Stimulated activated CD4-positive, alpha-beta T cell treated with anti-CD3 and anti-CD28 coated beads, Interleukin-15, amount 100 ng/mL, for 1 hour (primary cell): ENCODE measurements around the gene FBLN7.

Experiments used
- DNase-seq, 2 donors: peaks; one replicate each; pipeline ENCODE4 v3.0.0-alpha.2; 2020; ENCODE audit warnings: low read depth in 1 of 2, low spot score in 1 of 2

FBLN7 gene

DNA sequence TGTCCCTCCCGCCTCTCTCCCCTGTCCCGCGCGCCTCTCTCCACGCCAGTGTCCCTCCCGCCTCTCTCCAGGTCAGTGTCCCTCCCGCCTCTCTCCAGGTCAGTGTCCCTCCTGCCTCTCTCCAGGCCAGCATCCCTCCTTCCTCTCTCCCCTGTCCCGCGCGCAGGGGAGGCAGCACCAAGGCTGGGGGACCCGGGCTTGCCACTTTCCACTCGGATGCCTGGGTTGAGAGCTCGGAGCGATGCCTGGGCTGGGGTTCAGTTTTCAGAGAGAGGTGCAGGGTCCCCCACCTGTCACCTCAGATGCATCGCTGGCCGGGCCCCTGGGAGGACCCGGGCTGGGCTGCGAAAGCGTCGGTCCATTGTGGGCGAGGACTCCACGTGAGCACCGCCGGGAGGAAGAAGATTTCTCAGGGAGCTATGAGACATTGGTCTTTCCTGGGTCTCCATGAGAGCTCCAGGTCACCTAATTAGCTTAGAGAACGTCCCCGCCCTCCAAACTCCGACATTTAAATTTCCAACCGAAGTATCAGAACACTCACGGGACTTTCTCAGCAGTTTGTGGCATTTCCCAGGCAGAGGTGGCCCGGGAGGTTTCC, 2.1 kb downstream of the FBLN7 start:
- DNase-seq = no peak

DNA sequence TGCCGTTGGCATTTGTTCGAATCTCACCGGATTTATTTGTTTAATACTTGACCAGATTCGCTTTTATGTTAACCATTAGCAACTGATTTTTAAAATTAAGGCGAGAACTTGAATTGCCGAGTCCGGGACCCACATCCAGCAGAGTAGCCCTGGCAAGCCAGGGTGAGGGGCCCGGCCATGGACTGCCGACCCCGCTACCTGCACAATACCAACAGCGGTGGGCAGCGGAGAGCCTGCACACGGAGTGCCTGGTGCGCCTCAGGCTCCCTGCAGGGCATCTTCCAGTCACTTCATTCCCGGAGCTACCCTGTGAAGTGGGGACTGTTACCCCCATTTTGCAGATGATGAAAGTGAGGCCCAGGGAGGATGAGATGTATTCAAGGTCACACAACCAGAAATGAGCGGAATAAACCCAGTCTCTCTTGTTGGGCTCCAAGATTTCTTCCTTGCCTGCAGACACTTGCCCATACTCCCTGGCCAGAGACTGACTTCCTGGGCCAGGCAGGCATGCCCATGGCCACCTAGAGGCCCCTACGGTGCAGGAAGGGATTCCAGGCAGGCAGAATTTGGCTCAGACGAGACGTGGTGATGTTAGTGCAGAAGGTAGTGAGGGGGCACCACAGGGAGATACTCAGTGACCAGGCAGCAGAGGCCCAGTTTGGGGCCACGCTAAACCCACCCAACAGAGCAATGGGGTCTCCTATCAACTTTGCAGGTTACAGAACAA, 2.9 kb downstream of the FBLN7 start:
- DNase-seq = no peak

GRCh38 chr2:112141626-112142007, 3.4 kb downstream of the FBLN7 start:
- DNase-seq = no peak

DNA sequence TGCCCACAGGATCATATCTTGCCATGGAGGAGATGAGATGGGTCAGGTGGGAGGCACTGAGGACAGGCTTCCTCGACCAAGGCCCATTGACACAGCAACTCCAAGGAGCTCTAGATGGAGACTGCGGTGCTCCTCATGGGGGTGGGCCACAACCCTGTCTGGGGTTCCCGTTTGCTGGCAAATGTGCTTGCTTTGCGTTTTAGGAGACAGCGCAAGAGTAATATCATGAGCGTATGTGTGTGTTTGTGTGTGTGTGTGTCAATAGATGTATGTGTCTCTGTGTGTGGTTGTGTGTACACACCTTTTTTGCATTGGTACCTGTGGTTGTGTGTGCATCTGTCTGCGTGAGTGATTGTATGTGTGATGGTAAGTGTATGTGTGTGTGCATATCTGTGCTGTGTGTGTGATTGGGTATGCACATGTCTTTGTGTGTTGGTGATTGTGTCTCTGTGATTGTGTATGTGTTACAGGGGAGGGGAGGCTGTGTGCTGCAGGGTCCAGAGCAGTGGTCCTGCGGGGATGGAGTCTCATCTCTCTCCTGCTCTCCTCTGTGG, 4.4 kb downstream of the FBLN7 start:
- no peak for DNase-seq

DNA sequence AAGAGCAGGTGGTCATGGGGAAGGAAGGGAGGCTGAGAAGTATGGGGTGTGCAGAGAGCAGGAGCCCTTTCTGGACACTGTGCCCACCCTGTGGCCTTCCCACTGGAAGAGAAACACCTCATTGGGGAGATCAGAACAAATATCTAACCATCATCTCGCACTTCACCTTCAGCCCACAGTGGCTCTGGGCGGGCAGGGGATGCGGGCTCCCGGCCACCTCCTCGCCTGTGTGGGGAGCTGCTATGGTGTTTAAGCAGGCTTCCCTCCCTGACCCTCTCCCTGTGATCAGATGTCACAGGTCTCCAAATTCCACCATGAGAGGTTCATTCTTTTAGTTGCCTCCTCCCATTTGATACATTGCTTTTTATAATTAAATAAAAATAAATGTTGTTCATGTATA, 5.0 kb downstream of the FBLN7 start:
- DNase-seq = no peak

DNA sequence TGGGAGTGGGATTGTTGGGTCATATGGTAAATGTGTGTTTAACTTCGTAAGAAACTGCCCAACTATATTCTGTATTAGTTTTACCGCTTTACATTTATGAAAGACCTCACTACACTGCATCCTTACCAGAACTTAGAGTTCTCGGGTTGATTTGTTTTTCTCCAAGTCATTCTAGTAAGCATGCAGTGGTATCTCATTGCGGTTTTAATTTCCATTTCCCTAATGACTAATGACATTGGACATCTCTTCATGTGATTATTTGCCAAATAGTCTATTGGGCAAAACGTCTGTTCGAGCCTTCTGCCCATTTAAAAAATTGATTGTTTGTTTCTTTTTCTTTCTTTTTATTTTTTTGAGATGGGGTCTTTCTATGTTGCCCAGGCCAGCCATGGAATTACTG, 6.8 kb downstream of the FBLN7 start:
- no peak for DNase-seq

DNA sequence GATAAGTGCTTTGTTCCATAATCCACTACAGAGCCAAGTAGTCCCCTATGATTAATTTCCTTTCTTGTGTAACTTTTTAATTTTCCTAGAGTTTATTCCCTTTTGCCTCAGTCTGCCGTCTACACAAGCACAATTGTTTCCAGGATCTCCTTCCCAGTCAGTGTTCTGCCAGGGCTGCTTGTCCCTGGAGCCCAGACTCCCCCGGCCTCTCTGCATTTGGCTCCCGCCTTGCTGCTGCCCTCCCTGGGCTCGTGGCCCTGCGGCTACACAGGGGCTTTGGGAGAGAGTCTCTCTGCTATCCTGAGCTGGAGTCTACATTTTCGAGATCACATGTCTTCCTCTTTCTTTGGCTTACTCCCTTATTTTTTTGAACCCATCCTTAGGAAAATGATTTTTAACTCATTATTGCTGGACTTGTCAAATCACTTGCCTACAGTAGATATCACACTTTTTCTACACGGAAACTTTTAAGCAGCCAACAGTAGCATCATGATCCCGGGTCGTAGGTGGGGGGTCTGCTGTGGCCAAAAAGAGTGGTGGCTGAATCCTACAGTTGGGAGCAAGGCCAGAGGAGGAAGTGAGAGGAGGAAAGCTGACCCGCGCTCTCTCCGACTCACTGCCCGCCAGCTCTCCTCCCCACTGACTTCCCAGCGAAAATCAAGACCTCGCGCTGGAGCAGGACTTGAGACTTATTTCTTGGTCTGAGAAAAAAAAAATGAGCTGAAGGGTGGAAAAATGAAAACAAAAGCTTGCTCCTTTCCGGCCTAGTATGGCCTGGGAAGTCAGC, 9.4 kb downstream of the FBLN7 start:
- no peak for DNase-seq

- DNase-seq = no peak
These were observed 10.3 kb downstream of the FBLN7 start for GRCh38 chr2:112148477-112148876.

DNA sequence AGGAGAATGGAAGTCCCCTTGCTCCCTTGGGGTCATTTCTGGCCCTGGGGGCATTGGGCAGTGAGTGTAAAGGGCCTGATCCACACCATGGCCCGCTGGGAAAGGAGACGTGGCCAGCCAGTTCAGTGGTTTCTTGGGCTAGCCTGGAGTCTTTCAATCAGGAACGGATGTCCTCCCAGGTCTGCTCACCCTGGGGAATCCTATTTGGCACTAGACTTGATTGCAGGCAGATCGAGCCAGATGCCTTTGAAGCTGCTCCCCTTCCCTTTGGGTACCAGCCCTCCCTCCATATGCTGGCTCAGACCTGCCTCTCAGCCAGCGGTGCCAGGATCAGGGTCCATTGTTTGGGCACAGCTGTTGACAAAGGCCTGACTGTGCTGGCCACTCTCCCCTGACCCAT, 11.0 kb downstream of the FBLN7 start:
- DNase-seq = no peak

DNA sequence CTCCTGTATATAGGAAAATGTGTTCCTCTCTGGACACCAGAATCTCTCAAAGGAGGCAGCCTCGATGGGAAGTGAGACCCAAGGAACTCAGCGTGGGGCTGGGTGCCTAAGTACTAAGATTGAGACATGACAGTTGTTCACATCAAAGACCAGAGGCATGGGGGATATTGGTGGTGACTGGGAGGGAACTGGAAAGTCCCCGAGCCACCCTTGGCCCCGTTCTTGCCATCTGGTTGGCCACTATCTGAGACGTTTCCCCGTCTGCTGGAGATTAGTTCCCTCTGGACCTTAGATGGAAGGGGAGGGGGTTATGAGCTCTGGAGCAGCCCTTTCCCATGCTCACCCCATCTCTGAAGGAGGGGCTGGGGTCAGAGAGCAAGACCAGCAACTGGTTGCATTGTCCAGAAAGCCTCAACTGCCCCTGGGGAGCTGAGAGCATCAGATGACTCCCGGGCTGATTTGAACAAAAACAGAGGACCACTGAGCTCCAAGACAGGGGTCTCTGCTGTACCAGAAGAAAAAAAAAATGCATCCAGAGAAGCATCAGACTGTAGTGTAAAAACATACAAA, 11.8 kb downstream of the FBLN7 start:
- DNase-seq = no peak

DNA sequence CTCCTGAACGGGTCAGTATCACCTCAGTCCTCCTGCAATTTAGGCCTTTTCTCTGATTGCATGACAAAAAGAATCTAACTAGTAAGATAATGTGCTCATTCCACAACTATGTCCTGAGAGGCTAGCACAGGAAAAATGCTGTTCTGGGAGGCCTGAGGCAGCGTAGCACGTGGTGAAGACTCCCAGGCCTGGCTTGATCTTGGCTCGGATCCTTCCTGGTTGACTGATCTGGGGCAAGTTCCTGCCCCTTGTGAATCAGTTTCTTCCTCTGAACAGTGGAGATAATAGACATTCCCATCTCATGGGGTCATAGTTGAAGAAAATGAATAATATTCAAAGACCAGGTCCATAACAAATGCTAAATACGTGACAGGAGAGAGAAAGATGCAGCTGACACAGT, 12.3 kb downstream of the FBLN7 start:
- no peak for DNase-seq

DNA sequence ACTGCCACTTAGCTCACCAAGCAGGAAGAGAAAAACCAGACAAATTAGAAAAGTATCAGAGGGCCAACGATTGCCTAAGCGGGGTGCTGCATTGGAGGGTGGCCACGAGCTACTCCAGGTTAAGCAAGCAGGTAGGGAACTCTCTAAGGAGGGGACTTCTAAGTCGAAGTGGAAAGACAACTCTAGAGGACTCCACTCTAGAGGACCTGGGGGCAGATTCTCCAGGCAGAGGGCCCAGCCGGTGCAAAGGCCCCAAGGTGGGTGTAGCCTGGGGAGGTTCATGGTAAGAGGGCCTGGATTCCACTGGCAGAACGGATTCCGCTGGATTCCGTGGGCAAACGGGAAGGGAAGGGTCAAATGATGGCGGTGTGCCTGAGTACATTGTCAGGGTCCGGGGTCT, 12.7 kb downstream of the FBLN7 start:
- no peak for DNase-seq

- DNase-seq = no peak
These were observed 13.1 kb downstream of the FBLN7 start for GRCh38 chr2:112151271-112151670.

DNA sequence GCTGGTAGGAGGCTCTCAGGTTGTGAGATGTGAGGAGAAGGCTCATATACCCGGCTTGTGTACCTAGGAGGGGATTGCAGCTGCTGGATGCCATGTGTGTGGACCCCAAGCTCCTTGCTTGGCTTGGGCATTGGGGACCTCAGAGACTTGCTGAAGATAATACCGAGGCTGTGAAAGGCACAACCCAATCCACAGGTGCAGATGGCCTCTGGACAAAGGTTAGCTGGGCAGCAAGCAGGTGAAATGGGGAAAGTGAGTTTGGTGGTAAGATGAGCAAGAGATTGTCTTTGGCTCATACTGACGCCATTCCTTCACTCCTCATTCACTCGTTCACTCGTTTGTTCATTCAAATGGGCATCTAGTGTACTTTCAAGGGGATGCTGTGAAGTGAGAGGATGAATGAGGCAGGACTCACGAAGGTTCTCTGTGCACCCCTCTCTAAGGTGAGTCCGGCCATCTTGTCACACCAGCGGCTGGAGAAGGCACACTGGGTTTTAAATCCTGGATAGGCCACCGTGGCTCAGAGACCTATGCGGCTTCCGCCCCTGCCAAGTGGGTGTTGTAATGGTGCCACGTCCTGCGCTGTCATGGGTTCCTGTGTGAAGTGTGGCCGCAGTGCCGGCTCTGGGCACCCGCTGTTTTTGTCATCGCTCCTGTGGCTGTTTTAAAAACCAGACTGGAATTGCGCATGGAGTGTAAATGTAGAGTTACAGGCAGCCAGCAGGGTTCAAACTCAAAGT, 13.7 kb downstream of the FBLN7 start:
- no peak for DNase-seq

DNA sequence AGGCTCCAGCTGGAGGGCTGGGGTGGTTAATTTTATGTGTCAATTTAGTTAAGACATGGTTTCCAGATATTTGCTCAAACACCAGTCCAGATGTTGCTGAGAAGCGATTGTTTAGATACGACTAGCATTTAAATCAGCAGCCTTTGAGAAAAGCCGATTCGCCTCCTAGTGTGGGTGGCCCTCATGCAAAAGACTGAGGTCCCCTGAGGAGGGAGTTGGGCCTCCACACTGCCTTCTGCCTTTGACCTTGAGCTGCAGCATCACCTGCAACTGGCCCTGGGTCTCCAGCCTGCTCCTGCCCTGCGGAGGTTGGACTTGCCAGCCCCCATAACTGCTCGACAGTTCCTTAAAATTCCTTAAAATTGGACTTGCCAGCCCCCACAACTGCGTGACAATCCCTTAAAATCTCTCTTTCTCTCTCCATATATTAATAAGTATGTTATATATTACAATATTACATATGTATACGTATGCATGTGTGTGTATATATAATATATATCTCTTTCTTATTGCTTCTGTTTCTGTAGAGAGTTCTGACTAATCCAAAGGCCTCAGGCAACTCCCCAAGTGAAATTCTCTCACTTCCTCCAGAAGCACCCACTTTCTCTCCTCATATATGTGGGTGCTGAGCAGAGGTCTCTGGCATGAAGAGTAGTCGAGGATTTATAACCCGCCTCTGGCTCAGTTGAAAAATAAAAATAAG, 14.4 kb downstream of the FBLN7 start:
- no peak for DNase-seq

DNA sequence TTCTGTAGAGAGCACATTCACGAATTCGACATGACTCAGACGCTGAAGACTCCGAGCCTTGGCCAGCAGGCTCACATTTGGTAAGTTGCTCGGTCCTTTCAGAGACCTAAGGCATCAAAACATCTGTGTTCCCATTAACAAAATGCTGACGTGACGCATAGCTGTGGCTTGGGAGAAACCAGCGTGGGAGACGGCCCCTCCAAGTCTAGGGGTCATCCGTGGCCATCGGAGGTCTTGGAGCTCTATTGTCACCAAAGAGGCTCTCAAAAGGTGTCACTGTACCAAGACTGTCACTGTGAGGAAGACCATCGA, 14.9 kb downstream of the FBLN7 start:
- no peak for DNase-seq

GRCh38 chr2:112153501-112153900, 15.3 kb downstream of the FBLN7 start:
- DNase-seq = no peak

DNA sequence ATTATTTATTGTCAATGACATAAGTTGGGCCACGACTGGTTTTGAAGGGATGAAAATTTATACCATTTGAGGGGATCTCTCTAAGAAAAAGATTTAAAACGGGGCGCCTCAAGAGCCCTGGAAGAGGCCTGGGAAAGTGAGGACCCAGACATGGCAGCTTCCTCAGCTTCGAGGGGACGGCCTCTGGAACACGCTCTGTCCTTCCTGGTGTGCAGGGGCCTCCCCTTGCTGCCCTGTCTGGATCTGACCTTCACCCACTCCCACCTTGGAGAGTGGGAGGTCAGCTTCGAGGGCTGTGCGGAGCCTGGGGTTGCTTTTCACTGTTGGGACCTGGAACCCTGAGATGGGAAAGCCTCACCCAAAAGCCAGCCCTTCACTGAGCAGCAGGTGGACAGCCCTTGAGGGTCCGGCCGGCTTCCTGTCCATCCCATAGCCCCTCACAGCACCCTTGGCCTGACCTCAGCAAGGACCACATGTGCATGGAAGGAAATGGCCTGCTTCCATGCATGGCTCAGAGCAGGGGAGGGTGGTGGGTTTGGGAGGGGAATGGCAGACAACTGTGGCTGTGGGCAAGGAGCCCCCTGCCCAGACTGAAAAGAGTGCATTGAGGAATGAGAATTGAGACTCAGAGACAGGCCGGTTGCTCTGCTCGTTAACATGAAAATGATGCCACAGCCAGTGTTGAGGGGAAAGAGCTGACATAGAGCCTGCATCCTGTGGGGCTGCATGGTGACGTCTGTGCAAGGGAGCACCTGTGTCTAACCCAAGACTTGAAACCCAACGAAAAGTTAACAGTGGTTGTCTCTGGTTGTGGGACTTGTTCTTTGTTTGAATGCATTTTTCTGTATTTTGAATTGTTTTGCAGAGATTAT, 16.3 kb downstream of the FBLN7 start:
- DNase-seq = no peak

DNA sequence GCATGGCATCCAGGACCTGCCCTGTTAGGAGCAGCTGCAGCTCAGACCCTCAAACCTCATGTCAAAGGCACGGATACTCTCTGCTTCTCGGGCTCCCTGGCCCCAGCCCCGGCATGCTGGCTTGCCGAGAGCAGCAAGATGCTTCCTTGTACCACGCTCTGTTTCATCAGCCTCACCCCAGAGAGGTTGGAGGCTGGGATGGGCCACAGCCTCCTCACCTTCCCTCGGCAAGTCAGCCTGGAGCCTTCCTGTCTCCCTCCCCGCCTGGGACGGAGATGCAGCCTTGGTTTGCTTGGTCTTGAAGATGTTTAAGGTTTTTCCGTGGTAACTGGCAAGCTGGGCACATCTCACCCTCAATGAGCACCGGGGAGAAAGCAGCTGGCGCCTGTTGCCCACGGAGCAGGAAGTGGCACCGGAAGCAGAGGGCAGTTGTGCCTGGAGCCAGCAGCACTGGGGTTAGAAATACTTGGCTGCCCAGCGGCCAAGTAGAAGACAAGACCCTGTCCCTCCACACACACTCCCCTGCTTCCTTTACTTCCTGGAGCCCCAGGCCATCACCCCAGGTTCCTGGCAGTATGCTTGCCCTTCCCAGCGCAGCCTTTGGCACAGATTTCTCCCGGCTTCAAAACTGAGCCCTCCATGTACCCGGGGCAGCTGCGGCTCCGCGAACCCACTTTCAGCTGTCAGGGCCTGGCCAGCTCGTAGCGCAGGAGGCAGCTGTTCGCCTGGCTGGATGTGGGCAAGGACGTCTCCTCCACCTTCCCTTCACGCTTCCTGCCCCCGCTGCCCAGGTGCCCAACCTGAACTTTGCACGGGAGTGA, 17.4 kb downstream of the FBLN7 start:
- DNase-seq = no peak
